Uterus (tissue), 4 donors: Measurements from ENCODE around the gene RPL10. TPM values are rescaled to one million over a fixed set of nuclear protein-coding genes. Genes with fewer than 3 reads are reported as not detected.

Source experiments
- DNase-seq, 2 donors: peaks; one replicate each; pipeline ENCODE4 v3.0.0-alpha.2; 2019 to 2020
- H3K27ac ChIP-seq, 2 donors: fragments of 200-600 bp; sonication (generic); 1 replicate in 1 of 2; 2 replicates in 1 of 2; pipeline ENCODE4 v1.5.1; 2016 to 2018
- H3K27me3 ChIP-seq, 2 donors: fragments of 200-600 bp; sonication (generic); one replicate each; pipeline ENCODE4 v1.5.1; 2018 to 2019; ENCODE audit warnings: control low read depth in 1 of 2
- H3K36me3 ChIP-seq, 2 donors: fragments of 200-600 bp; sonication (generic); one replicate each; pipeline ENCODE4 v1.5.1; 2019; ENCODE audit warnings: control low read depth in 1 of 2
- H3K4me1 ChIP-seq, 2 donors: fragments of 200-600 bp; sonication (generic); one replicate each; pipeline ENCODE4 v1.5.1; 2018 to 2019; ENCODE audit warnings: control low read depth in 1 of 2
- H3K4me3 ChIP-seq, 2 donors: fragments of 200-600 bp; sonication (generic); 1 replicate in 1 of 2; 2 replicates in 1 of 2; pipeline ENCODE4 v1.5.1; 2018 to 2019; ENCODE audit warnings: mild to moderate bottlenecking in 1 of 2
- H3K9me3 ChIP-seq, 2 donors: fragments of 200-600 bp; sonication (generic); one replicate each; pipeline ENCODE4 v1.5.1; 2019; ENCODE audit warnings: control low read depth in 1 of 2
- CTCF ChIP-seq, 4 experiments: fragments of 200-600 bp in 2 of 4; fragments of 450-650 bp in 2 of 4; sonication (generic) in 2 of 4; IDR thresholded peaks; one replicate each; pipeline ENCODE4 v1.5.1; 2016 to 2019; ENCODE audit warnings: antibody characterized with exemption in 4 of 4, mild to moderate bottlenecking in 2 of 4, moderate library complexity in 1 of 4
- POLR2A ChIP-seq, 2 donors: fragments of 450-650 bp; IDR thresholded peaks; one replicate each; pipeline ENCODE4 v1.6.1; 2016; ENCODE audit warnings: antibody characterized with exemption in 2 of 2, mild to moderate bottlenecking in 1 of 2, moderate library complexity in 1 of 2
- intact Hi-C: fragments of 100-400 bp; cut with DNase I; formaldehyde crosslinking; loops from one replicate; pipeline ENCODE4 v1.15.1; 2023; ENCODE audit warnings: low total_unique reads
- total RNA-seq, 4 donors: library from RNA; depleted of rRNA in 3 of 4; stranded (reverse); fragments of >200 nt in 3 of 4; gene quantifications; one replicate each; pipeline versions ENCODE4 v1.1.0 to v1.2.4, GENCODE V29; 2014 to 2023
- donor health status: DM: yes; HTN: yes; CAD: no.

The RPL10 gene
- total RNA-seq, 4 donors from 2014 or later: 2,407 to 9,172 (median 4,014) TPM

GRCh38 chrX:154360155-154360713 is 37.9 kb upstream of the RPL10 start:
- Histone ChIP-seq H3K27ac (peak overlapping the region in 1 of 2 donors; percentile 56), H3K4me1 (no peaks in the 10 kb centered on the region), H3K4me3 (no peak overlapping the region), H3K27me3 (no peaks in the 10 kb centered on the region), H3K36me3 (no peaks in the 10 kb centered on the region), H3K9me3 (no peaks in the 10 kb centered on the region)
- TF ChIP-seq CTCF (IDR thresholded peaks at IDR 0.05) (no peak), POLR2A (IDR thresholded peaks at IDR 0.05) (no peak)
- intact Hi-C loops: no loop called here
- DNase-seq: no peak

- Histone ChIP-seq H3K4me1 (no peaks in the 10 kb centered on the region), H3K27me3 (no peaks in the 10 kb centered on the region), H3K4me3 (no peak overlapping the region), H3K36me3 (no peaks in the 10 kb centered on the region), H3K9me3 (no peaks in the 10 kb centered on the region), H3K27ac (peak overlapping the region; percentile 30 to 44)
- TF ChIP-seq CTCF (IDR thresholded peaks at IDR 0.05): no peak
- TF ChIP-seq POLR2A (IDR thresholded peaks at IDR 0.05): no peak
- intact Hi-C loops: no loop called here
- no peak for DNase-seq
Observed at GRCh38 chrX:154362085-154362742, 36.0 kb upstream of the RPL10 start.

DNA sequence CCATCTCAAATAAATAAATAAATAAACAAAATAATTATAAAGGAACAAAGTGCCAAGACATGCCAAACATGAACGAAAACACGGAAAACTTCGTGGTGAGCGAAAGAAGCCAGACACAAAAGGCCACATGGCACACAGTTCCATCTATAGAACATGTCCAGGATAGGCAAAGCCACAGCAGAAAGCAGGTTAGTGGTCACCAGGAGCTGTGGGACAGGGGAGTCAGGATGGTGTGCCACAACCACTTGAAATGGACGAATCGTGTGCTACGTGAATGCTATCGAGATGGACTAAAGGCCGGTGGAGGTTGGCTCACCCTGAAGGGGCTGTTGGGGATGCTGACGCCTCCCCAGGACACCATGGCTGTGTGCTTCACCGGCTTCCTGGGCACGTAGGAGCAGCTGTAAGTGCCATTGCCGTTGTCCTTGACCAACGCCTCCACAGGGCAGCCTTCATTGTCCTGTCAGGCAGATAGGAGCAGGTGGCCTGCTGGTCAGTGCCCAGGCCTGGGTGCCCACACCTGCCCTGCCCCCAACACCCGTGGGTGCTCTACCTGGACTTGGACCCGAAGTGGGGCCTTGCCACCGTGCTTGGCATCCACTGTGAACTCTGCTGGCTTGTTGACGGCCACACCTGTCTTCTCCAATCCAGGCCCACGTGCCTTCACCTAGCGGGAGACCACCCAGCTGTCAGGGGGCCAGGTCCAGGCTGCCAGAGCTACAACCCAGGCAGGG is 34.3 kb upstream of the RPL10 start:
- H3K9me3 ChIP-seq: no peaks in the 10 kb centered on the region
- H3K4me1 ChIP-seq: peaks cover 0 to 12% of the 10 kb centered on the region in 2 donors
- no peaks in the 10 kb centered on the region for H3K27me3 ChIP-seq
- intact Hi-C loops: no loop called here
- DNase-seq: no peak
- TF ChIP-seq CTCF (IDR thresholded peaks at IDR 0.05): no peak
- TF ChIP-seq POLR2A (IDR thresholded peaks at IDR 0.05): no peak
- H3K36me3 ChIP-seq: no peaks in the 10 kb centered on the region
- peak overlapping the region in 1 of 2 donors; percentile 37 for H3K27ac ChIP-seq
- no peak overlapping the region for H3K4me3 ChIP-seq

- Histone ChIP-seq H3K4me1 (peaks cover 0 to 12% of the 10 kb centered on the region in 2 donors), H3K9me3 (no peaks in the 10 kb centered on the region), H3K4me3 (no peak overlapping the region), H3K27me3 (no peaks in the 10 kb centered on the region), H3K27ac (peak overlapping the region; percentile 95 to 98), H3K36me3 (no peaks in the 10 kb centered on the region)
- intact Hi-C loops: no loop called here
- DNase-seq: no peak
- no peak for TF ChIP-seq POLR2A (IDR thresholded peaks at IDR 0.05)
- TF ChIP-seq CTCF (IDR thresholded peaks at IDR 0.05): no peak
Observed at GRCh38 chrX:154365052-154365600, 33.1 kb upstream of the RPL10 start.
